ENCODE results near the gene PCDHA1. TPM values are rescaled to one million over a fixed set of nuclear protein-coding genes. Genes with fewer than 3 reads are reported as not detected.

Gene PCDHA1
- total RNA-seq, 1 experiment from 2014 or later, result not detected

GRCh38 chr5:140934964-140935606, 149.1 kb downstream of the PCDHA1 start:
- Histone ChIP-seq H3K9me2 (ENCODE audit: insufficient read depth) (no peaks in the 10 kb centered on the region), H3K27ac (ENCODE audit: low read depth, low read length) (no peak overlapping the region), H3K4me2 (ENCODE audit: low read length) (no peak overlapping the region), H3K9me3 (ENCODE audit: control insufficient read depth in 1 of 2, insufficient read depth in 1 of 2, low read depth in 1 of 2, low read length in 2 of 2) (no peaks in the 10 kb centered on the region), H3K27me3 (ENCODE audit: insufficient read depth, low read length) (no peaks in the 10 kb centered on the region), H3K9ac (ENCODE audit: low read length) (no peak overlapping the region), H2AFZ (ENCODE audit: low read depth, low read length, poor library complexity, severe bottlenecking) (no peak overlapping the region), H3K36me3 (ENCODE audit: control insufficient read depth in 1 of 2, insufficient read depth in 2 of 2, low read length in 2 of 2) (no peaks in the 10 kb centered on the region), H4K20me1 (ENCODE audit: insufficient read depth) (no peaks in the 10 kb centered on the region), H3K79me2 (ENCODE audit: insufficient read depth, low read length) (no peaks in the 10 kb centered on the region), H3K4me3 (replicated peaks in 1 of 2; ENCODE audit: low read depth in 1 of 2, low read length in 2 of 2) (no peak overlapping the region), H3K4me1 (ENCODE audit: control insufficient read depth in 1 of 2, insufficient read depth in 2 of 2, low read length in 2 of 2) (no peaks in the 10 kb centered on the region)
- RAD21 ChIA-PET (ENCODE audit: low non-redundant PET in 1 of 2, low total read pairs in 2 of 2, uncharacterized antibody in 2 of 2, unreplicated experiment in 2 of 2), result no interaction called here
- no peak for TF ChIP-seq EZH2phosphoT487 (IDR thresholded peaks at IDR 0.05; ENCODE audit: borderline replicate concordance)
- no peak for TF ChIP-seq RAD21 (IDR thresholded peaks at IDR 0.05; ENCODE audit: low read depth)
- no peak for TF ChIP-seq ZNF274 (IDR thresholded peaks at IDR 0.05; ENCODE audit: low read depth, low read length)
- no peak for TF ChIP-seq ZFX (IDR thresholded peaks at IDR 0.05)
- no peak for TF ChIP-seq MAX (IDR thresholded peaks at IDR 0.05)
- TF ChIP-seq CEBPB (IDR thresholded peaks at IDR 0.05; ENCODE audit: low read depth), result no peak
- no peak for TF ChIP-seq YY1 (IDR thresholded peaks at IDR 0.05; ENCODE audit: extremely low read depth, insufficient replicate concordance, low read depth, low read length)
- TF ChIP-seq SRF (IDR thresholded peaks at IDR 0.05; ENCODE audit: low read depth), result no peak
- TF ChIP-seq, protein P1, sequence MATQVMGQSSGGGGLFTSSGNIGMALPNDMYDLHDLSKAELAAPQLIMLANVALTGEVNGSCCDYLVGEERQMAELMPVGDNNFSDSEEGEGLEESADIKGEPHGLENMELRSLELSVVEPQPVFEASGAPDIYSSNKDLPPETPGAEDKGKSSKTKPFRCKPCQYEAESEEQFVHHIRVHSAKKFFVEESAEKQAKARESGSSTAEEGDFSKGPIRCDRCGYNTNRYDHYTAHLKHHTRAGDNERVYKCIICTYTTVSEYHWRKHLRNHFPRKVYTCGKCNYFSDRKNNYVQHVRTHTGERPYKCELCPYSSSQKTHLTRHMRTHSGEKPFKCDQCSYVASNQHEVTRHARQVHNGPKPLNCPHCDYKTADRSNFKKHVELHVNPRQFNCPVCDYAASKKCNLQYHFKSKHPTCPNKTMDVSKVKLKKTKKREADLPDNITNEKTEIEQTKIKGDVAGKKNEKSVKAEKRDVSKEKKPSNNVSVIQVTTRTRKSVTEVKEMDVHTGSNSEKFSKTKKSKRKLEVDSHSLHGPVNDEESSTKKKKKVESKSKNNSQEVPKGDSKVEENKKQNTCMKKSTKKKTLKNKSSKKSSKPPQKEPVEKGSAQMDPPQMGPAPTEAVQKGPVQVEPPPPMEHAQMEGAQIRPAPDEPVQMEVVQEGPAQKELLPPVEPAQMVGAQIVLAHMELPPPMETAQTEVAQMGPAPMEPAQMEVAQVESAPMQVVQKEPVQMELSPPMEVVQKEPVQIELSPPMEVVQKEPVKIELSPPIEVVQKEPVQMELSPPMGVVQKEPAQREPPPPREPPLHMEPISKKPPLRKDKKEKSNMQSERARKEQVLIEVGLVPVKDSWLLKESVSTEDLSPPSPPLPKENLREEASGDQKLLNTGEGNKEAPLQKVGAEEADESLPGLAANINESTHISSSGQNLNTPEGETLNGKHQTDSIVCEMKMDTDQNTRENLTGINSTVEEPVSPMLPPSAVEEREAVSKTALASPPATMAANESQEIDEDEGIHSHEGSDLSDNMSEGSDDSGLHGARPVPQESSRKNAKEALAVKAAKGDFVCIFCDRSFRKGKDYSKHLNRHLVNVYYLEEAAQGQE (IDR thresholded peaks at IDR 0.05; ENCODE audit: low read depth), result no peak
- TF ChIP-seq POLR2A (IDR thresholded peaks at IDR 0.05; ENCODE audit: borderline replicate concordance, extremely low read depth, insufficient read depth, insufficient read length), result no peak
- TF ChIP-seq EGR1 (IDR thresholded peaks at IDR 0.05; ENCODE audit: low read depth), result no peak
- no peak for TF ChIP-seq EZH2 (IDR thresholded peaks at IDR 0.05)
- no peak for TF ChIP-seq JUND (IDR thresholded peaks at IDR 0.05)
- ATAC-seq, result no peak
- intact Hi-C loops (cut with micrococcal nuclease), result loop anchor here (5.0 kb wide), 1 partner anchor 87 kb away; no protein-coding TSS in a partner anchor
- CTCF ChIA-PET, result interaction anchor here (0.8 to 2.6 kb wide), 2 partner anchors 9 to 11 kb away, joined by 3 to 11 read pairs; partner anchors contain the start of gene PCDHAC1
- no TSS peak for BruUV-seq (replicated peaks)
- no peak for DNase-seq (ENCODE audit: low read depth, low spot score)
- POLR2A ChIA-PET, result no interaction called here

All from HCT116 (cell line).